ENCODE measurements around the gene KLRC2. TPM values are rescaled to one million over a fixed set of nuclear protein-coding genes. Genes with fewer than 3 reads are reported as not detected.
"Not testable (repeated sequence)": the region's sequence is repeated elsewhere in the genome, so short reads cannot be mapped to it uniquely, and the experiment has no call there.

Gene KLRC2
- polyA plus RNA-seq, 10 donors: 0.29 to 0.56 (median 0.47) TPM; not detected in 7

DNA sequence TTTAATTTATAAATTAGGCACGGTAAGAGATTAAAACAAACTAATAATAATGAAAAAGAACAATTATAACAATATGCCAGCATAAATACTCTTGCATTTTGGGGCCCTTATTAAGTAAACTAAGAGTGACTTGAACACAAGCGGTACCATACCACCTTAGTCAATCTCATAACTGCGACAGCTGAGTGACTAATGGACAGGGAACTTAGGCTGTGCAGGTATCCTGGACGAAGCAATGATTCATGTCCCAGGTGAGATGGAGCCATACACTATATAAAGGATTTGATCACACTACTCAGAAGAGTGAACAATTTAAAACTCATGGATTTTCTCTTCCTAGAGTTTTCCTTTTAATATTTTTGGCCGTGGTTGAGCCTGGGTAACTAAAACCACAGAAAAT is 30.5 kb downstream of the KLRC2 start:
- DNase-seq: no peak

DNA sequence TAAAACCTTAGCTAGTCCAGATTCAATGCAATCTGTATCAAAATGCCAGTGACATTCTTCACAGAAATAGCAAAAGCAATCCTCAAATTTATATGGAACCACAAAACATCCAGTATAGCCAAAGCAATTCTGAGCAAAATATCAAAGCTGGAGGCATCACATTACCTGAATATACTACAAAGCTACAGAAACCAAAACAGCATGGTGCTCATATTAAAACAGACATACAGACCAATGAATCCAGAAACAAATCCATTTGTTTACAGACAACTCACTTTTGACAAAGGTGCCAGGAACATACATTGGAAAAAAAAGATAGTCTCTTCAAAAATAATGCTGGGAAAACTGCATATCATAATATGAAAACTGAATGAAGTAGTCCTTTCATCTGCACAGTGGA is 31.0 kb downstream of the KLRC2 start:
- no peak for DNase-seq

DNA sequence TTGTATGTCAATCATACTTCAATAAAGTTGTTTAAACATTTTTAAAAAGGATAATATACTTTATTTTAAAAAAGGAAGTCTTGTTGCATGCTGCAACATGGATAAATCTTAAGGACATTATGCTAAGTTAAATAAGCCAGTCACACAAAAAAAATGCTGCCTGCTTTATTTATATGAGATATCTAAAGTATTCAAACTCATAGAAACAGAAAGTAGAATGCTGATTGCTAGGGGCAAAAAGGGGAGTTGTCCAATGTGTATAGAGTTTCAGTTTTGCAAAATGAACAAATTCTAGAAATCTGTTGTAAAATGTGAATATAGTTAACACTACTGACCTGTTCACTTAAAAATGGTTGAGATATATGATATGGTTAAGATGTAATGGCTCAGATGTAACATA is 35.0 kb downstream of the KLRC2 start:
- no peak for DNase-seq

DNA sequence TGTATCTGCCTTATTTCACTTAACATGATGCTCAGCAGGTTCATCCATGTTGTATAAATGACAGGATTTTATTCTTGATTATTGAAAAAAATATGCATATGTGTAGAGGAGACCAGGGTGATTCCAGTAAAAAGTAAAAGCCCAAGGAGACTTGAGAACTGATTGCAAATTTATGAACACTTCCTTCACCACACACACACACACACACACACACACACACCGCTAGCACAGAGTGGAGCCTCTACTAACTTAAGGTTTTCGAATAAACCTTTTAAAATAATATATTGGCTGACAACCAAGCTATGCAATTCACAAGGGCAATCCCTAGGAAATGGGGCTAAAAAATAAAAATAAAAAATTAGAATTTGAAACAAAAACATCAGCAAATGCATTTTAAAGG is 37.6 kb downstream of the KLRC2 start:
- DNase-seq: no peak

DNA sequence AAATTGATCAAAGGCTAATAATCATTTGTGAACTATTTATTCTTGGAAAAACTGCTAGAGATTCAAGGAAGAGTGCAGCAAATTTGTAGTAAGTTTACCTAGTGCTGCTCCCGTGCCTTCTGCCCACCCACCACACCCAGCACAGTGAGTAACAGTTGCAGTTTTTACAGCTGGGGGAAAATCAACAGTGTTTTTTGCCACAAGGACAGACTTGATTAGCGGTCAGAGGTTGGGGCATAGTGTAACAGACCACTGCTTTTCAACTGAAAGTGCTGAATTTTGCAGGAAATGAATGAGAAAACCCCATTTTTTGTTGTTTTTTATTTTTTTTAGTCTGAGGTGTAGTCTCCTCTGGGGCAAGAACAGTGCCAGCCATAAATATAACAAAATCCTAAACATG is 38.5 kb downstream of the KLRC2 start:
- no peak for DNase-seq

DNA sequence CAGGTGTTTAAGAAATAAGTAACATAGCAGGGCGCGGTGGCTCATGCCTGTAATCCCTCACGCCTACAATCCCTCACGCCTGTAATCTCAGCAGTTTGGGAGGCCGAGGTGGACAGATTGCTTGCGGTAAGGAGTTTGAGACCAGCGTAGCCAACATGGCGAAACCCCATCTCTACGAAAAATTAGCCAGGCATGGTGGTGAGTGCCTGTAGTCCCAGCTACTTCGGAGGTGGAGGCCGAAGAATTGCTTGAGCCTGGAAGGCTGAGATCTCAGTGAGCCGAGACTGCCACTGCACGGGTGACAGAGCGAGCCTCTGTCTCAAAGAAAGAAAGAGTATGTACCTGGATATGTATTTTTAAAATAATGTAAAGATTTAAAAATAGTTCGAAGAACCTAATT is 39.6 kb downstream of the KLRC2 start:
- DNase-seq: not testable (repeated sequence)

DNA sequence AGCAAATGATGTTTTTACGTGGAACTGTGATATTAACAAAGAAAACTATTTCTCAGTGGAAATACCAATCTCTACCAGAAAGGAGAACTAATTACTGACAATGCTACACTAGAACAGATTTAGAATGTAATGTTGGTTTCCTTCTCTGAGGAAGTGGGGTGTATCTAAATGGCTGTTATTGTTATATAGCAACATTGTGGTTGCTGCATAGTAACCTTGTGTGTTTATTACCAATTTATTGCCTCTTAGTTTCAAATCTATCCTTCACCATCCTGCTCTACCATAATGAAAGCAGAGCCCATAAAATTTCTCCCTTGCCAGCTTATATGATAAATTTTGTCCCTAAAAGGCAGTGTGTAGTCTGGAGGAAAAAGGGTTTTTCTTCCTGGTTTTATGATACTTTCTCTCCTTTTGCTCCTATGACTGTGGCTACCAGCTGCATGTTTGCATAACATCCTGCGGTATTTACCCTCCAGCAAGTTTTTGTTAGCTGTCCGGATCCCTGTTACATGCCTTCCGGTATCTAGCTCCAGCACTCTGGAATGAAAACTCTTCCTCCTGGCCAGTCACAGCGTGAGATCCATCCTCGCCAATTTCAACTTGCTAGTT is 40.3 kb downstream of the KLRC2 start:
- DNase-seq: peak; percentile 11 to 36 (median 28)

DNA sequence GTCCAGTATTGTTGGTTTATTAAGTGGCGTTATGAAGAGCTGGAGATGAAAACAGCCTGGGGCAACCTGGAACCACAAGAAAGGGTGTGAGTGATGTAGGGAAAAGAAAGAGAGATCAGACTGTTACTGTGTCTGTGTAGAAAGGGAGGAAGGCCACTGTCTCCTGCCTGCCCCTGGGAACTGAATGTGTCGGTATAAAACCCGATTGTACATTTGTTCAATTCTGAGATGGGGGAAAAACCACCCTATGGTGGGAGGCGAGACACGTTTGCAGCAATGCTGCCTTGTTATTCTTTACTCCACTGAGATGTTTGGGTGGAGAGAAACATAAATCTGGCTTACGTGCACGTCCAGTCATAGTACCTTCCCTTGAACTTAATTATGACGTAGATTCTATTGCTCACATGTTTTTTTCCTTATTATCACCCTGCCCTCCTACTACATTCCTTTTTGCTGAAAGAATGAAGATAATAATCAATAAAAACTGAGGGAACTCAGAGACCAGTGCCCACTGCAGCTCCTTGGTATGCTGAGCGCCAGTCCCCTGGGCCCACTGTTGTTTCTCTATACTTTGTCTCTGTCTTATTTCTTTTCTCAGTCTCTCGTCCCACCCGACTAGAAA is 41.2 kb downstream of the KLRC2 start:
- not testable (repeated sequence) for DNase-seq

DNA sequence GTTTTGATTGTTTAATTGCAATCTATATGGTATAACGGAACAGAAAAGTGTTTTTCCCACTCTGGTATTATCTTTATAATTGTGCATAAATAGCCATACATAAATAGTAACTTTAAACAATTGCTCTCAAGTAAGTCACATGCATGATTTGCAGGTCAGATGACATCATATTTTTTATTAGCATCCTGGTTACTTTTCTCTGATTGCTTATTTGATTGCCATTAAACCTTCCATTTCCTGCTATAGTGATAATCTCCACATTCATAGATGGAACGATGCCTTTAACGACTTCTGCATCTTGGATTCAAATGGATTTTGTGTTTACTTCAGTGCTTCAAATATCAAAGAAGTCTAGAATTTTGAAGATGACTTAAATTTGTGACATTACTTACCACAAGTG is 42.5 kb downstream of the KLRC2 start:
- DNase-seq: no peak

DNA sequence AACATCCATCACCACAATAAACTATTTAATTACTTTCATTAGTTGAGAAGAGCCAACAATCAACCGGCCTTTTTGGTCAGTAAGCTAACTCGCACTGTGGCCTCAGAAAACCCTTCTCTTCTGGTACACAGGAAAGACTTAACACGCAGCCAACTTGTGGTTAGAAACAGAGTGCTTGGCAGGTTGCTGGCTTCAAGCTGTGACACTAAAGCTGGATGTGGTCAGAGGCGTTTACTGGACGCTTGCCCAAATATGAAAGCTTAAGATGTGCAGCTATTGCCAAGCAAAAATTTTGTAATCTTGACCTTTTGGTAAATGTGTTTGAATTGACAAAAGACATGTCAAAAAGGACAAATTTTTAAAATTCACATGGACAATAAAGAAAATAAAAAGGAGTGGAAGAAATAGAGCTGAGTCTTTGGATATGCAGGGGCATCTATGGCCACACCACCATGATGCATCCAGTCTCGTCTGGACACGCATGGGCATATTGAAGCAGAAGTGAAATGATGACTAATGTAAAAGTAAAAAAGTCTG is 43.3 kb downstream of the KLRC2 start:
- peak; percentile 16 to 20 (median 19) for DNase-seq

DNA sequence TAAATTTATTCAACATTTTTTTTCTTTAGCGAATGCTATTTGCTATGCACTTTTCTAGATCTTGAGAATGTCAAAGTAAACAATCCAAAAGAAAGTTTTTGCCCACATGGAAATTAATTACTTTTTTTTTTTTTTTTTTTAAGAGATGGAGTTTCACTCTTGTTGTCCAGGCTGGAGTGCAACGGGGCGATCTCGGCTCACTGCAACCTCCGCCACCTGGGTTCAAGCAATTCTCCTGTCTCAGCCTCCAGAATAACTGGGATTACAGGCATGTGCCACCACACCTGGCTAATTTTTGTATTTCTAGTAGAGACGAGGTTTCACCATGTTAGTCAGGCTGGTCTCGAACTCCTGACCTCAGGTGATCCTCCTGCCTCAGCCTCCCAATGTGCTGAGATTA is 44.8 kb downstream of the KLRC2 start:
- not testable (repeated sequence) for DNase-seq

DNA sequence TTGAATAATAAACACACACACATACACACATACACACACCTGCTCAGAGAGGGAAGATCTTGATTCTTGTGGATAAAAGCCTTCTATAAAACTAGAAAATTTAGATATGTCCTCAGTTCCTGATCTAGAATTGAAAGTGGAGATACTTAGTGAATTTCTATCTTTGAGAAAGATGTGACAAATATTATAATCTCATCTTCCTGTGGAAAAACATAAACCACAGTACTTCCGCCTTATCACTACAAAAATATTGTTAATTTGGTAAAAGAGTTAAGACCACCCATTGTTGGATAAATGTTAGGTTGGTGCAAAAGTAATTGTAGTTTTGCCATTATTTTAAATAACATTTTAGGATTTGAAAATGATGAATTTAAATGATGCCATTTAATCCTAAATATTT is 45.9 kb downstream of the KLRC2 start, which contains the start of gene KLRK1:
Gene KLRK1 (minus strand): TSS at position 138 of the 400 bp plus-strand sequence. CDS start 1,231 bp downstream, outside the sequence.
- no peak for DNase-seq

DNA sequence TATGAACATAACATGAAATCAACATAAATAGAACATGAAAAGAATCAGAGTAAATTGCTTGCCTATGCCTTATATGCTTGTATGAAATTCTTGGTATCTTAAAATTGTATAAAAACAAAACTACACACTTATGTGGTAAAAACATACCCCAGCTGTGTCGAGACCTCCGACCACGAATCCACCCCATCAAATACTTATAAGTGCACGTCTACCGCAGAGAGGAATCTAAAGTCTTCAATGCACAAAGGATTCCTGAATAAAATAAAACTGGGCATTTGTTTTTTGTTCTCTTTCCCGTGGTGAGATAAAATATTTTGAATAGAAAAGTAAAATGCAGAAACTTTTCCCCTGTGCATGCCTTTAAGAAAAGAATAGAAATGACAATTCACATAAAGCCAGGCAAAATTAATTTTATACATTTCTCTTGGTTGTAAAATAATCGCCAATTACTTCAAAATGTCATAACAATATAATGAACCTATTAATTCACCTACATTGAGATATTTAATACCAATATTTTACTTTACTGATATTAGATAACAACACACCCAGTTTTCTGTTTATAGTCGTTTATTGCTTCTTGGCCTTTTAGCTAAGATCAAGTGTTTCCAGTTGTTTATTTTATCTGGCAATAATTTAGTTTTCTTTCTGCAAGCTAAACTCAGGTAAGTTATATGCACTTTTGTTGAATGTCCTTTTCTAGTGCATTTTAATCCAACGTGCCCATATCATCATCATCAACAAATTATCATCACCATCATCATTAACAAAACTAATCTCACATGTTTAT is 47.0 kb downstream of the KLRC2 start:
- no peak for DNase-seq

DNA sequence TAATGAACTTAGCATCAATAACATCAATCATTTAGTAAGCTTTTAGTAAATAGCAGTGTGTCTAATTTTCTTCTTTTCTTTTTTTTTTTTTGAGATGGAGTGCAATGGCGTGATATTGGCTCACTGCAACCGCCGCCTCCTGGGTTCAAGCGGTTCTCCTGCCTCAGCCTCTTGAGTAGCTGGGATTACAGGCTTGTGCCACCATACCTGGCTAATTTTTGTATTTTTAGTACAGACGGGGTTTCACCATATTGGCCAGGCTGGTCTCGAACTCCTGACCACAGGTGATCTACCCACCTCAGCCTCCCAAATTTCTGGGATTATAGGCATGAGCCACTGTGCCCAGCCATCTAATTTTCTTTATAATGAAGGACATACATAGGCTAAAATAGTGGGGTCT is 48.3 kb downstream of the KLRC2 start:
- DNase-seq: not testable (repeated sequence)

DNA sequence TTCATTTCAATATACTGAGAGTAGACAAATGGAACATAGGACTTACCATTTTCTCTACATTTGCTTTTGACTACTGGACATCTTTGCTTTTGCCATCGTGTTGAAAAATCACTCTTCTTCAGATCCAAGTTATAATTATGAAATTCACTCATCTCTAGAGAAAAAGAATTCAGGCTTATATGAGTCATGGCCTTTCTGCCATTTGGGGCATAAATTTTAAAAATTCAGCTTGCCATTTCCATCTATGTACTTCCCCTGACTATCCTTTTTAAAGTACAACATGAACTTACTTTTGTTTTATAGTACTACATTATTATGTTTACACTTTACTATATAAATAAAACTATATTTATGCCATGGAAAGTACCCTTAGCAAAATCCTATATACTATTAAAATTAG is 49.0 kb downstream of the KLRC2 start:
- DNase-seq: no peak

DNA sequence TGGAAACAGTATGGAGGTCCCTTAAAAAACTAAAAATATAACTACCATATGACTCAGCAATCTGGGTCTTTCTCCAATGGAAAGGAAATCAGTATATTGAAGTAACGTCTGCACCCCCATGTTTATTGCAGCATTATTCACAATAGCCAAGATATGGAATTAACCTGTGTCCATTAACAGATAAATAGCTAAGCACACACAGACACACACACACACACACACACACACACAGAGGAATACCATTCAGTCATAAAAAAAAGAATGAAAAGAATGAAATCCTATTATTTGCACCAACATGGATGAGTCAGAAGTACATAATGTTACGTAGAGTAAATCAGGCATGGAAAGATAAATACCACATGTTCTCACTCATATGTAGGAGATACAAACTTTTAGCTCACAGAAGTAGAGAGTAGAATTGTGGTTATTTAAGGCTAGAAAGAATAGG is 50.6 kb downstream of the KLRC2 start:
- peak in 1 of 3 donors; percentile 46 for DNase-seq

DNA sequence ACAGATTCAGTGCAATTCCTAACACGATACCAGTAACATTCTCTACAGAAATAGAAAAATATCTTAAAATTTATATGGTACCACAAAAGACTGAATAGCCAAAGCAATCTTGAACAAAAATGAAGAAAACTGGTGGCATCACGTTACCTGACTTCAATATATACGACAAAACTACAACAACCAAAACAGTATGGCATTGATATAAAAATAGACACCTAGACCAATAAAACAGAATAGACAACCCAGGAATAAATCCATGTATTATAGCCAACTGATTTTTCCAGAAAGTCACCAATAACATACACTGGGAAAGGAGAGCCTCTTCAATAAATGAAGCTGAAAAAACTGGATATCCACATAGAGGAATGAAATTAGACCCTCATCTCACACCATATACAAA is 51.6 kb downstream of the KLRC2 start:
- DNase-seq: no peak

DNA sequence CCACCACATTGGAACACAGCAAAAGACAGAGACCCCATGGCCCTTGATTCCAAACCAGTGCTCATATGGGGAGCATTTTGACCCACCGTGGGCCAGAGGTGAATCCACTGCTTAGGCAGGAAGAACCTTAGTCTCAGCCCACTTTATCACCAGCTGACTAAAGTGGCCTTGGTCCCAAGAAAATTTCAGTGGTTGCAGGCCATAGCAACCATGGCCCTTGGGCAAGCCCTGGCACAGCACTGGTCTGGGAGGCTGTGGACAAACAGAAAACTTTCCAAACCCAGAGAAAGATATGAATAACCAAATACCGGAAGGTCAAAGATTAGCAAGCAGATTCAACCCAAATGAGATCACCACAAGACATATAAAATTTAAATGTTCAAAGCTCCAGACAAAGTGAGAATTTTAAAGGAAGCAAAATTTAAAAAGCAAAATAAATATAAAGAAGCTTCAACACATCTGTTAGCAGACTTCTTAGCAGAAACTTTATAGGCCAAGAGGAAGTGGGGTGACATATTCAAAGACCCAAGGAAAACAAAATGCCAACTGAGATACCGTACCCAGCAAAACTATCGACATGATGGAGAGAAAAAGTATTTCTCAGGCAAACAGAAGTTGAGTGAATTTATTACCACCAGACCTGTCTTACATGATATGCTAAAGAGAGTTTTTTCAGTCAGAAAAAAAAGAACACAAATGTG is 53.7 kb downstream of the KLRC2 start:
- DNase-seq: no peak

Data from muscle of back (tissue), 11 donors.